IMR-90 (cell line): ENCODE data around the gene GABRG2.

Source experiments
- MAFK ChIP-seq: IDR thresholded peaks from 2 replicates; pipeline ENCODE4 v1.6.1; 2012; ENCODE audit warnings: low read depth, low read length, improper control_type of control experiment
- POLR2A ChIP-seq: IDR thresholded peaks from 2 replicates; pipeline ENCODE4 v1.6.1; 2012; ENCODE audit warnings: mild to moderate bottlenecking, low read depth, low read length
- RFX5 ChIP-seq: IDR thresholded peaks from 2 replicates; pipeline ENCODE4 v1.8.0; 2012; ENCODE audit warnings: low read depth, mild to moderate bottlenecking, low read length, moderate library complexity
- TF ChIP-seq, protein P1 (sequence below): conservative IDR thresholded peaks from 2 replicates; pipeline ENCODE4 v1.5.1; 2012; ENCODE audit warnings: mild to moderate bottlenecking, low read depth, low read length, improper control_type of control experiment

- TF ChIP-seq, protein P1, sequence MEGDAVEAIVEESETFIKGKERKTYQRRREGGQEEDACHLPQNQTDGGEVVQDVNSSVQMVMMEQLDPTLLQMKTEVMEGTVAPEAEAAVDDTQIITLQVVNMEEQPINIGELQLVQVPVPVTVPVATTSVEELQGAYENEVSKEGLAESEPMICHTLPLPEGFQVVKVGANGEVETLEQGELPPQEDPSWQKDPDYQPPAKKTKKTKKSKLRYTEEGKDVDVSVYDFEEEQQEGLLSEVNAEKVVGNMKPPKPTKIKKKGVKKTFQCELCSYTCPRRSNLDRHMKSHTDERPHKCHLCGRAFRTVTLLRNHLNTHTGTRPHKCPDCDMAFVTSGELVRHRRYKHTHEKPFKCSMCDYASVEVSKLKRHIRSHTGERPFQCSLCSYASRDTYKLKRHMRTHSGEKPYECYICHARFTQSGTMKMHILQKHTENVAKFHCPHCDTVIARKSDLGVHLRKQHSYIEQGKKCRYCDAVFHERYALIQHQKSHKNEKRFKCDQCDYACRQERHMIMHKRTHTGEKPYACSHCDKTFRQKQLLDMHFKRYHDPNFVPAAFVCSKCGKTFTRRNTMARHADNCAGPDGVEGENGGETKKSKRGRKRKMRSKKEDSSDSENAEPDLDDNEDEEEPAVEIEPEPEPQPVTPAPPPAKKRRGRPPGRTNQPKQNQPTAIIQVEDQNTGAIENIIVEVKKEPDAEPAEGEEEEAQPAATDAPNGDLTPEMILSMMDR: no peak
- TF ChIP-seq MAFK: no peak
- TF ChIP-seq POLR2A: no peak
- TF ChIP-seq RFX5: no peak
Measured at GRCh38 chr5:162067162-162067561, 411 bp upstream of the GABRG2 start.
